Cardiac muscle cell (in vitro differentiated cells and primary cell): Measurements from ENCODE around the gene SLC27A4. TPM values are rescaled to one million over a fixed set of nuclear protein-coding genes. Genes with fewer than 3 reads are reported as not detected.
A peak's percentile ranks its signal among the peaks of the same experiment; 100 is the strongest.

ENCODE experiments used
- DNase-seq, 2 donors: peaks; one replicate each; pipeline versions ENCODE4 v3.0.0 to v3.0.0-alpha.2; 2010 to 2017; ENCODE audit warnings: low read depth in 1 of 2, low spot score in 1 of 2
- H3K27ac ChIP-seq: fragments of 200-600 bp; sonication (generic); 2 replicates; pipeline ENCODE4 v1.5.1; 2016
- H3K27me3 ChIP-seq: fragments of 200-600 bp; sonication (generic); 2 replicates; pipeline ENCODE4 v1.6.0; 2016; ENCODE audit warnings: control low read depth
- H3K36me3 ChIP-seq: fragments of 200-600 bp; sonication (generic); 2 replicates; pipeline ENCODE4 v1.5.1; 2016; ENCODE audit warnings: control low read depth
- H3K4me1 ChIP-seq: fragments of 200-600 bp; sonication (generic); 2 replicates; pipeline ENCODE4 v1.8.1; 2017; ENCODE audit warnings: low read depth, mild to moderate bottlenecking, mixed run types
- H3K4me3 ChIP-seq: fragments of 200-600 bp; sonication (generic); 2 replicates; pipeline ENCODE4 v1.5.1; 2016; ENCODE audit warnings: mild to moderate bottlenecking
- H3K9me3 ChIP-seq: fragments of 200-600 bp; sonication (generic); 2 replicates; pipeline ENCODE4 v1.5.1; 2017; ENCODE audit warnings: low read depth, mild to moderate bottlenecking, control low read depth
- CTCF ChIP-seq: IDR thresholded peaks from 2 replicates; pipeline ENCODE4 v1.5.1; 2012; ENCODE audit warnings: low read depth, mild to moderate bottlenecking, low read length
- polyA plus RNA-seq: library from polyadenylated mRNA; unstranded; fragments of >200 nt; fragmentation: Nextera tagmentation; extraction: Ambion mirVana; gene quantifications from 2 replicates; pipeline ENCODE4 v1.2.1, GENCODE V29; 2016
- total RNA-seq: library from RNA; depleted of rRNA; stranded (reverse); fragments of >200 nt; gene quantifications from 2 replicates; pipeline ENCODE4 v1.2.3, GENCODE V29; 2016

Gene SLC27A4
- total and polyA plus RNA-seq, 2 experiments from 2014 or later: 16.9 to 17.8 TPM

- H3K36me3 ChIP-seq: peaks cover 13% of the 10 kb centered on the region
- peaks cover 2% of the 10 kb centered on the region for H3K27me3 ChIP-seq
- no peak for DNase-seq
- no peaks in the 10 kb centered on the region for H3K9me3 ChIP-seq
- no peak for TF ChIP-seq CTCF
- no peak overlapping the region for H3K27ac ChIP-seq
- H3K4me3 ChIP-seq: no peak overlapping the region
- peaks cover 9% of the 10 kb centered on the region for H3K4me1 ChIP-seq
Measured at GRCh38 chr9:128384801-128385495, 44.6 kb downstream of the SLC27A4 start.

- Histone ChIP-seq H3K36me3 (peaks cover 13% of the 10 kb centered on the region), H3K4me3 (no peak overlapping the region), H3K9me3 (no peaks in the 10 kb centered on the region), H3K27ac (no peak overlapping the region), H3K27me3 (peaks cover 10% of the 10 kb centered on the region), H3K4me1 (peaks cover 12% of the 10 kb centered on the region)
- DNase-seq: no peak
- no peak for TF ChIP-seq CTCF
Measured at GRCh38 chr9:128385496-128386460, 45.5 kb downstream of the SLC27A4 start.

GRCh38 chr9:128388150-128388549 lies 47.8 kb downstream of the SLC27A4 start:
- no peak overlapping the region for H3K4me3 ChIP-seq
- peaks cover 20% of the 10 kb centered on the region for H3K4me1 ChIP-seq
- peaks cover 13% of the 10 kb centered on the region for H3K36me3 ChIP-seq
- TF ChIP-seq CTCF: no peak
- no peak overlapping the region for H3K27ac ChIP-seq
- peaks cover 34% of the 10 kb centered on the region for H3K27me3 ChIP-seq
- DNase-seq: no peak
- H3K9me3 ChIP-seq: no peaks in the 10 kb centered on the region

- H3K27me3 ChIP-seq: peaks cover 48% of the 10 kb centered on the region
- no peak overlapping the region for H3K4me3 ChIP-seq
- peaks cover 13% of the 10 kb centered on the region for H3K36me3 ChIP-seq
- no peak for TF ChIP-seq CTCF
- H3K4me1 ChIP-seq: peaks cover 24% of the 10 kb centered on the region
- peak in 1 of 2 donors; percentile 73 for DNase-seq
- no peaks in the 10 kb centered on the region for H3K9me3 ChIP-seq
- H3K27ac ChIP-seq: no peak overlapping the region
Measured at GRCh38 chr9:128389395-128390149, 49.2 kb downstream of the SLC27A4 start.

GRCh38 chr9:128390150-128390812 lies 50.0 kb downstream of the SLC27A4 start:
- Histone ChIP-seq H3K27ac (no peak overlapping the region), H3K4me3 (no peak overlapping the region), H3K4me1 (peaks cover 24% of the 10 kb centered on the region), H3K9me3 (no peaks in the 10 kb centered on the region), H3K36me3 (peaks cover 13% of the 10 kb centered on the region), H3K27me3 (peaks cover 55% of the 10 kb centered on the region)
- TF ChIP-seq CTCF: no peak
- no peak for DNase-seq
